Keratinocyte (primary cell): ENCODE data around the gene SRSF1. TPM values are rescaled to one million over a fixed set of nuclear protein-coding genes. Genes with fewer than 3 reads are reported as not detected.

Experiments used
- DNase-seq: peaks from one replicate; pipeline ENCODE4 v3.0.0-alpha.2; 2011; ENCODE audit warnings: low read depth, missing footprints, low spot score
- FAIRE-seq: peaks from 2 replicates; lab custom pipeline; 2011; peaks lifted over from hg19 to GRCh38; lab: Jason Lieb, UNC
- H2AFZ ChIP-seq: 2 replicates; pipeline ENCODE4 v1.6.0; 2012; ENCODE audit warnings: low read length, control low read depth, inconsistent platforms; ENCODE audit not compliant: control insufficient read depth
- H3K27ac ChIP-seq: 2 replicates; pipeline ENCODE4 v1.5.1; 2011; ENCODE audit warnings: low read length; ENCODE audit not compliant: control insufficient read depth, insufficient read depth
- H3K27me3 ChIP-seq: 3 replicates; pipeline ENCODE4 v1.6.0; 2011; ENCODE audit warnings: low read length; ENCODE audit not compliant: control insufficient read depth, insufficient read depth; ENCODE audit errors: extremely low read depth
- H3K36me3 ChIP-seq, 2 experiments: 2 replicates in 1 of 2; 3 replicates in 1 of 2; pipeline ENCODE4 v1.5.1; 2011; ENCODE audit warnings: low read length in 2 of 2, mild to moderate bottlenecking in 1 of 2; ENCODE audit not compliant: control insufficient read depth in 2 of 2, insufficient read depth in 2 of 2; ENCODE audit errors: extremely low read depth in 1 of 2
- H3K4me1 ChIP-seq: 3 replicates; pipeline ENCODE4 v1.5.1; 2011; ENCODE audit warnings: low read length; ENCODE audit not compliant: control insufficient read depth, insufficient read depth; ENCODE audit errors: extremely low read depth
- H3K4me2 ChIP-seq: 3 replicates; pipeline ENCODE4 v1.6.0; 2011; ENCODE audit warnings: low read depth, low read length; ENCODE audit not compliant: control insufficient read depth, insufficient read depth; ENCODE audit errors: extremely low read depth
- H3K4me3 ChIP-seq, 3 experiments: fragments of 200-600 bp in 1 of 3; sonication (generic) in 1 of 3; 2 replicates in 2 of 3; 3 replicates in 1 of 3; pipeline ENCODE4 v1.5.1; 2011 to 2016; ENCODE audit warnings: low read length in 3 of 3, mild to moderate bottlenecking in 3 of 3, control low read depth in 2 of 3, inconsistent platforms in 1 of 3, low read depth in 1 of 3, mixed read lengths in 1 of 3, mixed run types in 1 of 3, moderate library complexity in 1 of 3; ENCODE audit not compliant: control insufficient read depth in 2 of 3, insufficient read depth in 2 of 3; ENCODE audit errors: extremely low read depth in 1 of 3
- H3K79me2 ChIP-seq: 2 replicates; pipeline ENCODE4 v1.6.0; 2012; ENCODE audit warnings: low read length; ENCODE audit not compliant: control insufficient read depth, insufficient read depth
- H3K9ac ChIP-seq: 3 replicates; pipeline ENCODE4 v1.6.0; 2011; ENCODE audit warnings: low read length; ENCODE audit not compliant: control insufficient read depth, insufficient read depth; ENCODE audit errors: extremely low read depth
- H3K9me1 ChIP-seq: 3 replicates; pipeline ENCODE4 v1.6.0; 2011; ENCODE audit warnings: low read length; ENCODE audit not compliant: control insufficient read depth, insufficient read depth; ENCODE audit errors: extremely low read depth
- H3K9me3 ChIP-seq: 2 replicates; pipeline ENCODE4 v1.5.1; 2012; ENCODE audit warnings: low read depth, low read length; ENCODE audit not compliant: control insufficient read depth
- H4K20me1 ChIP-seq: 3 replicates; pipeline ENCODE4 v1.6.0; 2011; ENCODE audit warnings: low read length; ENCODE audit not compliant: control insufficient read depth, insufficient read depth; ENCODE audit errors: extremely low read depth
- EZH2 ChIP-seq: IDR thresholded peaks from one replicate; pipeline ENCODE4 v1.6.1; 2012; ENCODE audit warnings: inconsistent platforms, mild to moderate bottlenecking, low read length, moderate library complexity
- dilution Hi-C: fragments of 300-500 bp; cut with MboI; formaldehyde crosslinking; loops from one replicate; pipeline ENCODE4 v1.7.0; 2020; ENCODE audit warnings: low sequenced_read_pairs; ENCODE audit not compliant: extremely low pct_ligation_motif_present
- polyA plus RNA-seq, 5 experiments: library from polyadenylated mRNA; depleted of rRNA in 3 of 5; stranded (reverse) in 3 of 5; stranded (forward) in 1 of 5; unstranded in 1 of 5; fragments of >200 nt; gene quantifications; 1 replicate in 1 of 5; 2 replicates in 3 of 5; 3 replicates in 1 of 5; pipeline versions ENCODE4 v1.2.1 to v1.2.3, GENCODE V29; 2011 to 2012; ENCODE audit warnings: missing spikeins in 2 of 5, low read depth in 1 of 5, low replicate concordance in 1 of 5
- TF ChIP-seq, protein P1 (sequence below), 3 experiments: IDR thresholded peaks in 1 of 3; conservative IDR thresholded peaks in 1 of 3; optimal IDR thresholded peaks in 1 of 3; 2 replicates in 2 of 3; 3 replicates in 1 of 3; pipeline versions ENCODE3 to v1.5.1; 2011; ENCODE audit warnings: low read length in 3 of 3, mild to moderate bottlenecking in 3 of 3, moderate library complexity in 2 of 3, control low read depth in 1 of 3, inconsistent platforms in 1 of 3; ENCODE audit not compliant: insufficient read depth in 2 of 3; ENCODE audit errors: extremely low read depth in 1 of 3

The SRSF1 gene
- polyA plus RNA-seq, 1 donor (not counting 4 experiments of a cell fraction or from before 2014, with no cell fraction given) = 272 TPM

DNA sequence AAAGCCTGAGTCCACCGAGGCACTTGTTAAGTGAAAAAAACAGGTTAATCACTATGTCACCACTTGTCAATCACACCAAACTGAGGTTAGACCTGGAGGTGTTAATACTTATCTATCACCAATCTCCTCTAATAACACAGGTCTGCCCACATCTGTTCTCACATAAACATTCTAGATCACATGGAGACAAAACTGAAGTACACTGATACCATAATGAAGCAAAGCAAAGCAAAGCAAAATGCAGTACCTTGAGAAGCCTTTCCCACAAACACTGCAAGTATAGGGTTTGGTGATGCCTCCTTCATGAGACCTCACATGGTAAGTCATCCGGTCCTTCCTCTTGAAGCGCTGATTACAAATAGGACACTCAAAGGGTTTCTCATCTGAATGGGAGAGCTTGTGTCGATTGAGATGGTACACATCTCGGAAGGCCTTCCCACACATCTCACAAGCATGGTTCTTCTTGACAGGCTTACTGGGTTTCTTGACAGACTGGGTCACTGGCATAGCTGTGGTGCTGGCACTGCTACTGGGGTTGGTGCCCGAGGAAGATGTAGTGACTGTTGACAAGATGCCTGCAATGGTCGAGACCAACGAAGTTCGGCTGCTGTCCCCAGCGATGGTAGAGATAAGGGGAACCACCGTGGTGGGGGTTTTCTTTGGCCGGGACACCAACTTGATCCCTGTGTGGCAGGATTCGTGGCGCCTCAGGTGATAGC, 24.4 kb downstream of the SRSF1 start:
- TF ChIP-seq, protein P1, sequence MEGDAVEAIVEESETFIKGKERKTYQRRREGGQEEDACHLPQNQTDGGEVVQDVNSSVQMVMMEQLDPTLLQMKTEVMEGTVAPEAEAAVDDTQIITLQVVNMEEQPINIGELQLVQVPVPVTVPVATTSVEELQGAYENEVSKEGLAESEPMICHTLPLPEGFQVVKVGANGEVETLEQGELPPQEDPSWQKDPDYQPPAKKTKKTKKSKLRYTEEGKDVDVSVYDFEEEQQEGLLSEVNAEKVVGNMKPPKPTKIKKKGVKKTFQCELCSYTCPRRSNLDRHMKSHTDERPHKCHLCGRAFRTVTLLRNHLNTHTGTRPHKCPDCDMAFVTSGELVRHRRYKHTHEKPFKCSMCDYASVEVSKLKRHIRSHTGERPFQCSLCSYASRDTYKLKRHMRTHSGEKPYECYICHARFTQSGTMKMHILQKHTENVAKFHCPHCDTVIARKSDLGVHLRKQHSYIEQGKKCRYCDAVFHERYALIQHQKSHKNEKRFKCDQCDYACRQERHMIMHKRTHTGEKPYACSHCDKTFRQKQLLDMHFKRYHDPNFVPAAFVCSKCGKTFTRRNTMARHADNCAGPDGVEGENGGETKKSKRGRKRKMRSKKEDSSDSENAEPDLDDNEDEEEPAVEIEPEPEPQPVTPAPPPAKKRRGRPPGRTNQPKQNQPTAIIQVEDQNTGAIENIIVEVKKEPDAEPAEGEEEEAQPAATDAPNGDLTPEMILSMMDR (optimal IDR thresholded peaks at IDR 0.05 in 1 of 3, IDR thresholded peaks at IDR 0.05 in 1 of 3, conservative IDR thresholded peaks at IDR 0.05 in 1 of 3; ENCODE audit: extremely low read depth in 1 of 3, insufficient read depth in 2 of 3, low read length in 3 of 3) = no peak
- Histone ChIP-seq H2AFZ (no peak overlapping the region), H3K36me3 (peaks cover 16 to 33% of the 10 kb centered on the region in 2 experiments), H3K27me3 (no peaks in the 10 kb centered on the region), H3K9me3 (no peaks in the 10 kb centered on the region), H3K4me2 (no peak overlapping the region), H3K4me1 (peaks cover 20% of the 10 kb centered on the region), H4K20me1 (peaks cover 2% of the 10 kb centered on the region), H3K79me2 (peaks cover 60% of the 10 kb centered on the region), H3K9me1 (peaks cover 2% of the 10 kb centered on the region), H3K9ac (no peak overlapping the region), H3K4me3 (no peak overlapping the region), H3K27ac (no peak overlapping the region)
- dilution Hi-C loops = no loop called here
- DNase-seq (no peak), FAIRE-seq (peak; percentile 41)

DNA sequence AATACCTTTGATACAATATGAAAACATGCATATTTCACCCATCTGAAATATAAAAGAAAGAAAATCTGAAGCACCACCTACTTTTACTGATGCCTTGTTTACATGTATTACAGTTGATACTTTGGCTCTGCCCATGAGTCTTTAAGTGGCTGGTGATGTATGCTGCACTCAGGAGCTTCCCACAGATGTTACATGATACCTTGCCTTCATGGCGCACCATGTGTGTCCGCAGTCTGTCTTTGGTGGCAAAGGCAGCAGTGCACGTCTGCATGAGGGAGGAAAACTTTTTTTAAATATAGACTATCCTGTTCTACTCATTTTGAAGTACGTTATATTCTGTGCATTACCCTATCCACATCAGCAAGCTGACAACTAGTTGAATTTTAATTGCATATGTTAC, 26.5 kb downstream of the SRSF1 start:
- Histone ChIP-seq H3K4me2 (no peak overlapping the region), H2AFZ (no peak overlapping the region), H3K9ac (no peak overlapping the region), H3K36me3 (peaks cover 26 to 44% of the 10 kb centered on the region in 2 experiments), H3K27ac (no peak overlapping the region), H3K27me3 (no peaks in the 10 kb centered on the region), H3K9me1 (peaks cover 2% of the 10 kb centered on the region), H3K4me1 (peaks cover 11% of the 10 kb centered on the region), H3K9me3 (no peaks in the 10 kb centered on the region), H3K4me3 (no peak overlapping the region), H3K79me2 (peaks cover 42% of the 10 kb centered on the region), H4K20me1 (peaks cover 2% of the 10 kb centered on the region)
- dilution Hi-C loops = no loop called here
- TF ChIP-seq, protein P1 (optimal IDR thresholded peaks at IDR 0.05 in 1 of 3, IDR thresholded peaks at IDR 0.05 in 1 of 3, conservative IDR thresholded peaks at IDR 0.05 in 1 of 3; ENCODE audit: extremely low read depth in 1 of 3, insufficient read depth in 2 of 3, low read length in 3 of 3) = no peak
- TF ChIP-seq EZH2 = no peak
- FAIRE-seq = no peak
- DNase-seq = no peak
